Heart right ventricle (tissue), 16 donors: ENCODE data around the gene TMEM151A. TPM values are rescaled to one million over a fixed set of nuclear protein-coding genes. Genes with fewer than 3 reads are reported as not detected.

Experiments
- ATAC-seq, 8 donors: fragments of 200-7000 bp; cut with Tn5 transposase; one replicate each; pipeline ENCODE4 v1.9.1; 2020; ENCODE audit warnings: mild to moderate bottlenecking in 8 of 8, moderate library complexity in 8 of 8, moderate number of reproducible peaks in 1 of 8
- DNase-seq, 2 donors: peaks; one replicate each; pipeline ENCODE4 v3.0.0-alpha.2; 2020
- H3K27ac ChIP-seq, 10 donors: fragments of 200-600 bp; sonication (generic) in 2 of 10; one replicate each; pipeline versions ENCODE4 v1.5.0 to v1.8.0; 2020 to 2022; ENCODE audit warnings: mild to moderate bottlenecking in 3 of 10
- H3K27me3 ChIP-seq, 7 donors: fragments of 200-600 bp; one replicate each; pipeline ENCODE4 v1.8.0; 2021 to 2022; ENCODE audit warnings: mild to moderate bottlenecking in 2 of 7
- H3K36me3 ChIP-seq, 9 donors: fragments of 200-600 bp; sonication (generic) in 1 of 9; one replicate each; pipeline versions ENCODE4 v1.5.0 to v1.8.0; 2020 to 2022; ENCODE audit warnings: mild to moderate bottlenecking in 2 of 9
- H3K4me1 ChIP-seq, 9 donors: fragments of 200-600 bp; sonication (generic) in 1 of 9; one replicate each; pipeline versions ENCODE4 v1.5.0 to v1.8.0; 2020 to 2022; ENCODE audit warnings: mild to moderate bottlenecking in 4 of 9
- H3K4me3 ChIP-seq, 10 donors: fragments of 200-600 bp; sonication (generic) in 2 of 10; one replicate each; pipeline versions ENCODE4 v1.5.0 to v1.8.0; 2020 to 2022; ENCODE audit warnings: mild to moderate bottlenecking in 7 of 10, moderate library complexity in 2 of 10
- H3K9me3 ChIP-seq, 11 donors: fragments of 200-600 bp in 10 of 11; sonication (generic) in 2 of 11; one replicate each; pipeline versions ENCODE4 v1.5.0 to v1.8.0; 2013 to 2022; ENCODE audit warnings: mild to moderate bottlenecking in 2 of 11, control low read depth in 1 of 11, moderate library complexity in 1 of 11
- CTCF ChIP-seq, 9 donors: fragments of 200-600 bp; sonication (generic) in 2 of 9; IDR thresholded peaks; one replicate each; pipeline versions ENCODE4 v1.5.0 to v1.8.0; 2021 to 2022; ENCODE audit warnings: antibody characterized with exemption in 9 of 9, mild to moderate bottlenecking in 5 of 9, moderate library complexity in 1 of 9
- WGBS, 2 donors: extraction: QIAGEN DNeasy Blood & Tissue Kit; methylation state at CpG; one replicate each; pipeline ENCODE4 v1.1.7; 2013; ENCODE audit warnings: inconsistent platforms in 1 of 2; 5-methylcytosine and 5-hydroxymethylcytosine counted together
- intact Hi-C, 10 donors: fragments of 100-400 bp; cut with DNase I; formaldehyde crosslinking; loops; one replicate each; pipeline versions ENCODE4 v1.11.1 to v1.14.2; 2022
- polyA plus RNA-seq, 2 donors: library from polyadenylated mRNA; stranded (reverse); fragments of 200-250 nt; gene quantifications; one replicate each; pipeline ENCODE4 v1.2.3, GENCODE V29; 2013
- total RNA-seq, 10 donors: library from RNA; stranded (reverse); fragmentation: NEBNext Ultra II Directional in 3 of 10; extraction: Animal tissue kit (Norgen Biotek cat#: 25700) in 3 of 10; gene quantifications; one replicate each; pipeline versions ENCODE4 v1.2.1 to v1.2.4, GENCODE V29; 2021 to 2023
- donor health status: Arrhythmogenic right ventricular cardiomyopathy.
- donor health status: ischemic (EF 13 %, LVEDD 7.1; RV severe dilation, severe dysfunction).
- donor health status: healthy with polysubstance abuse.
- donor health status: DM: no; HTN: yes; CAD: no.
- donor health status: DM: no; HTN: no; CAD: no.
- donor health status: ischemic (EF 25% LVEDD 6.9; RV normal size, moderate dysfunction).
- donor health status: ischemic (EF 25% LVEDD 5.7; RV mildly dilated, moderate dysfunction).
- donor health status: healthy.
- donor health status: DM: yes; HTN: yes; CAD: no.
- donor health status: Ischemic cardiomyopathy.
- donor health status: ischemic (EF 35%, LVEDD 5.7; RV mildly dilated, moderate dysfunction).
- donor health status: nonischemic (EF 11% LVEDD 7.7; RV severe dilation, severe dysfunction).
- donor health status: DM: yes; HTN: yes; CAD: no.
- donor health status: PGD.
- donor health status: ischemic (EF 29% LVEDD 5.4; RV normal size, mild dysfunction).
- donor health status: nonischemic (EF 23%, LVEDD 6.1; RV moderate dilation, normal function).

Gene TMEM151A
- total and polyA plus RNA-seq, 12 donors: 0.10 to 0.24 (median 0.19) TPM; not detected in 7

DNA sequence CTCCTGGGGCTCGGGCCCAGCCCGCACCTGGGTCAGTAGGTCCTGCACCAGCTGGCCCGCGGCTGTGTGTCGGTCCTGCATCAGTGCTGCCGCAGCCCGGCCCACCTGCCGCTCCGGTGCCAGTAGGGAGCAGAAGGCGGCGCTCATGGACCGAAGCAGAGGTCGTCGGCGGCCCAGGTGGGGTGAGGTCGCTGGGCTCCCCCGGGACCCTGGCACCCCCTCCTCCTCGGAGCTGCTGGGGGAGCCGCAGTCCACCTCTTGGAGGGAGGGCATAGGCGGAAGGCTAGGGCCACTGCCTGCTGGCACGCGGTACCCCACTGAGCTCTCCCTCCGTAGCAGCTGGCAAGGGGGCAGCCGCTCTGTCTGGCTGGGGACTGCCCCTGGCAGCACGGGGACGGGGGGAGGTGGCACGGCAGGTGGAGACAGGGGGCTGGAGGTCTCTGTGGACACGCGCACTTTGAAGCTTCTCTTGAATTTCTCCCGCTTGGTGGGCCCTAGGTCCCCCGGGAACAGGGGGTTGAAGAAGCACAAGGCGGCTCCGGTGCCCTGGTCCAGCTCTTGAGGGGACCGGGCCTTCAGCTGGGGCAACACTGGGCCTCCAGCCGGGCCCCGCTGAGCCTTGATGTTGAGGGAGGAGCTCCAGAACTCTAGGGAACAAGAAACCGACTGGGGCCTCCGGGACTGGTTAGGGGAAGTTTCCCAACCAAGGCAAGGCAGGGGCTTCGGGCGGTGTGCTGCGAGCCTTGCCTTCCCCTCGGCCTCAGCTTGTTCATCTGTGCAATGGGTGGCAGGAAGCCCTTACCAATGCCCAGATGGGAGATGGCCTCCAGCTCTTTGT is 43.1 kb downstream of the TMEM151A start:
- Histone ChIP-seq H3K36me3 (peaks cover 0 to 59% (median 11%) of the 10 kb centered on the region in 9 donors), H3K27ac (peak overlapping the region in 4 of 10 donors; percentile 76 to 87 (median 82)), H3K9me3 (no peaks in the 10 kb centered on the region), H3K4me1 (peaks cover 14 to 31% (median 24%) of the 10 kb centered on the region in 9 donors), H3K4me3 (peak overlapping the region in 7 of 10 donors; percentile 63 to 72 (median 70)), H3K27me3 (no peaks in the 10 kb centered on the region)
- no peak for TF ChIP-seq CTCF (IDR thresholded peaks at IDR 0.05)
- ATAC-seq (no peak), DNase-seq (no peak)
- 83 to 85% methylated on average over 42 of the region's 42 CpGs for WGBS, 2 donors
- intact Hi-C loops: no loop called here

GRCh38 chr11:66335531-66336233 is 44.0 kb downstream of the TMEM151A start:
- Histone ChIP-seq H3K4me3 (peak overlapping the region; percentile 48 to 72 (median 66)), H3K27ac (peak overlapping the region in 9 of 10 donors; percentile 71 to 88 (median 82)), H3K9me3 (no peaks in the 10 kb centered on the region), H3K4me1 (peaks cover 14 to 31% (median 24%) of the 10 kb centered on the region in 9 donors), H3K36me3 (peaks cover 0 to 68% (median 20%) of the 10 kb centered on the region in 9 donors), H3K27me3 (no peaks in the 10 kb centered on the region)
- DNase-seq: no peak
- peak; percentile 29 to 71 (median 35) for ATAC-seq
- intact Hi-C loops: no loop called here
- no peak for TF ChIP-seq CTCF (IDR thresholded peaks at IDR 0.05)
- 8 to 12% methylated on average over 35 of the region's 35 CpGs for WGBS, 2 donors

GRCh38 chr11:66336234-66337102 is 44.8 kb downstream of the TMEM151A start, which contains the start of gene RIN1:
TSS of gene RIN1 (minus strand) at chr11:66336434. CDS start at chr11:66336402, 32 bp downstream.
- H3K27me3 ChIP-seq: no peaks in the 10 kb centered on the region
- H3K36me3 ChIP-seq: peaks cover 2 to 76% (median 27%) of the 10 kb centered on the region in 9 donors
- H3K4me1 ChIP-seq: peaks cover 14 to 31% (median 24%) of the 10 kb centered on the region in 9 donors
- intact Hi-C loops: no loop called here
- DNase-seq (peak; percentile 57 to 66), ATAC-seq (peak; percentile 61 to 93 (median 80))
- peak in 7 of 9 donors; percentile 32 to 62 (median 54) for TF ChIP-seq CTCF (IDR thresholded peaks at IDR 0.05)
- H3K27ac ChIP-seq: peak within 1 kb of the TSS in 9 of 10 donors; percentile 71 to 88 (median 82)
- H3K9me3 ChIP-seq: no peaks in the 10 kb centered on the region
- H3K4me3 ChIP-seq: peak within 1 kb of the TSS; percentile 48 to 72 (median 66)
- WGBS, 2 donors: 13 to 23% methylated on average over 22 of the region's 22 CpGs
